Activated CD4-positive, alpha-beta memory T cell treated with anti-CD3 and anti-CD28 coated beads for 36 hours (primary cell): ENCODE measurements around the gene CCNY. TPM values are rescaled to one million over a fixed set of nuclear protein-coding genes. Genes with fewer than 3 reads are reported as not detected.
"Not testable (repeated sequence)": the region's sequence is repeated elsewhere in the genome, so short reads cannot be mapped to it uniquely, and the experiment has no call there.

ENCODE experiments used
- CTCF ChIA-PET: fragments of 350-600 bp; sonication (Branson Sonifier 250); formaldehyde crosslinking; loops from one replicate; lab custom pipeline; 2021; ENCODE audit warnings: antibody characterized with exemption, inconsistent platforms; lab: Charles Lee
- POLR2A ChIA-PET: fragments of 350-600 bp; sonication (Branson Sonifier 250); formaldehyde crosslinking; loops from one replicate; lab custom pipeline; 2021; ENCODE audit warnings: antibody characterized with exemption; lab: Charles Lee
- DNase-seq: peaks from one replicate; pipeline ENCODE4 v3.0.0-alpha.2; 2020
- H3K27ac Mint-ChIP-seq: one replicate; pipeline ENCODE4 v1.8.0; 2021; ENCODE audit warnings: mixed read lengths
- H3K27me3 Mint-ChIP-seq: one replicate; pipeline ENCODE4 v1.8.0; 2021; ENCODE audit warnings: mixed read lengths
- H3K36me3 Mint-ChIP-seq: one replicate; pipeline ENCODE4 v1.8.0; 2021; ENCODE audit warnings: mixed read lengths
- H3K4me1 Mint-ChIP-seq: one replicate; pipeline ENCODE4 v1.8.0; 2021; ENCODE audit warnings: low read depth, mixed read lengths
- H3K4me3 Mint-ChIP-seq: one replicate; pipeline ENCODE4 v1.8.0; 2021; ENCODE audit warnings: mild to moderate bottlenecking, mixed read lengths
- H3K9me3 Mint-ChIP-seq: one replicate; pipeline ENCODE4 v1.8.0; 2021; ENCODE audit warnings: mixed read lengths
- intact Hi-C: fragments of 100-400 bp; cut with micrococcal nuclease; formaldehyde crosslinking; loops from one replicate; pipeline ENCODE4 v1.15.1; 2023
- total RNA-seq, 2 experiments: library from RNA; stranded (reverse); gene quantifications; one replicate each; pipeline ENCODE4 v1.2.3, GENCODE V29; 2021

CCNY gene
- total RNA-seq, 2 experiments from 2014 or later: 34.6 to 36.2 TPM

GRCh38 chr10:35507519-35508109 is 171.3 kb downstream of the CCNY start:
- CTCF ChIA-PET: no interaction called here
- H3K27ac Mint-ChIP-seq: no peak overlapping the region
- DNase-seq: no peak
- H3K4me3 Mint-ChIP-seq: no peak overlapping the region
- peaks cover 11% of the 10 kb centered on the region for H3K36me3 Mint-ChIP-seq
- H3K27me3 Mint-ChIP-seq: no peaks in the 10 kb centered on the region
- intact Hi-C loops: no loop called here
- no peaks in the 10 kb centered on the region for H3K9me3 Mint-ChIP-seq
- H3K4me1 Mint-ChIP-seq: peaks cover 7% of the 10 kb centered on the region
- POLR2A ChIA-PET: no interaction called here

- no peak for DNase-seq
- CTCF ChIA-PET: no interaction called here
- Mint-ChIP-seq H3K9me3 (no peaks in the 10 kb centered on the region), H3K27ac (no peak overlapping the region), H3K4me1 (peaks cover 7% of the 10 kb centered on the region), H3K4me3 (no peak overlapping the region), H3K27me3 (no peaks in the 10 kb centered on the region), H3K36me3 (peaks cover 11% of the 10 kb centered on the region)
- POLR2A ChIA-PET: no interaction called here
- intact Hi-C loops: no loop called here
Observed at GRCh38 chr10:35508647-35509046, 172.3 kb downstream of the CCNY start.

- Mint-ChIP-seq H3K9me3 (no peaks in the 10 kb centered on the region), H3K27me3 (no peaks in the 10 kb centered on the region), H3K4me1 (peaks cover 14% of the 10 kb centered on the region), H3K27ac (no peak overlapping the region), H3K4me3 (no peak overlapping the region), H3K36me3 (peaks cover 10% of the 10 kb centered on the region)
- ChIA-PET POLR2A (no interaction called here), CTCF (no interaction called here)
- intact Hi-C loops: no loop called here
- no peak for DNase-seq
Observed at GRCh38 chr10:35510891-35511290, 174.6 kb downstream of the CCNY start.

- no peaks in the 10 kb centered on the region for H3K9me3 Mint-ChIP-seq
- intact Hi-C loops: no loop called here
- no peak overlapping the region for H3K27ac Mint-ChIP-seq
- H3K36me3 Mint-ChIP-seq: peaks cover 10% of the 10 kb centered on the region
- H3K4me3 Mint-ChIP-seq: no peak overlapping the region
- H3K4me1 Mint-ChIP-seq: peaks cover 18% of the 10 kb centered on the region
- no peaks in the 10 kb centered on the region for H3K27me3 Mint-ChIP-seq
- POLR2A ChIA-PET: no interaction called here
- DNase-seq: no peak
- CTCF ChIA-PET: no interaction called here
Observed at GRCh38 chr10:35511647-35512046, 175.3 kb downstream of the CCNY start.

- H3K27me3 Mint-ChIP-seq: no peaks in the 10 kb centered on the region
- H3K9me3 Mint-ChIP-seq: no peaks in the 10 kb centered on the region
- H3K4me3 Mint-ChIP-seq: no peak overlapping the region
- H3K27ac Mint-ChIP-seq: no peak overlapping the region
- ChIA-PET CTCF (no interaction called here), POLR2A (no interaction called here)
- H3K36me3 Mint-ChIP-seq: peaks cover 1% of the 10 kb centered on the region
- DNase-seq: no peak
- H3K4me1 Mint-ChIP-seq: peaks cover 15% of the 10 kb centered on the region
- intact Hi-C loops: no loop called here
Observed at GRCh38 chr10:35516102-35516670, 179.9 kb downstream of the CCNY start.

GRCh38 chr10:35517431-35518181 is 181.3 kb downstream of the CCNY start:
- no peak overlapping the region for H3K27ac Mint-ChIP-seq
- peaks cover 15% of the 10 kb centered on the region for H3K4me1 Mint-ChIP-seq
- H3K9me3 Mint-ChIP-seq: no peaks in the 10 kb centered on the region
- no peaks in the 10 kb centered on the region for H3K36me3 Mint-ChIP-seq
- no peak overlapping the region for H3K4me3 Mint-ChIP-seq
- ChIA-PET POLR2A (no interaction called here), CTCF (no interaction called here)
- no peak for DNase-seq
- intact Hi-C loops: no loop called here
- H3K27me3 Mint-ChIP-seq: no peaks in the 10 kb centered on the region

- DNase-seq, intact Hi-C loops, H3K9me3 Mint-ChIP-seq, H3K36me3 Mint-ChIP-seq, CTCF ChIA-PET, H3K4me3 Mint-ChIP-seq, POLR2A ChIA-PET, H3K27ac Mint-ChIP-seq, H3K27me3 Mint-ChIP-seq: not testable (repeated sequence)
- peaks cover 15% of the 10 kb centered on the region for H3K4me1 Mint-ChIP-seq
Observed at GRCh38 chr10:35518187-35518586, 181.9 kb downstream of the CCNY start.

- POLR2A ChIA-PET: no interaction called here
- Mint-ChIP-seq H3K36me3 (no peaks in the 10 kb centered on the region), H3K27ac (no peak overlapping the region)
Observed at GRCh38 chr10:35520996-35521395, 184.7 kb downstream of the CCNY start.

GRCh38 chr10:35523670-35524225 is 187.4 kb downstream of the CCNY start:
- CTCF ChIA-PET: no interaction called here
- Mint-ChIP-seq H3K4me1 (no peaks in the 10 kb centered on the region), H3K4me3 (no peak overlapping the region), H3K27ac (no peak overlapping the region), H3K27me3 (no peaks in the 10 kb centered on the region), H3K9me3 (no peaks in the 10 kb centered on the region), H3K36me3 (no peaks in the 10 kb centered on the region)
- DNase-seq: no peak
- POLR2A ChIA-PET: no interaction called here
- intact Hi-C loops: no loop called here

More at GRCh38 chr10:35520996-35521395, 184.7 kb downstream of the CCNY start:
- H3K27me3 Mint-ChIP-seq: no peaks in the 10 kb centered on the region
- peaks cover 4% of the 10 kb centered on the region for H3K4me1 Mint-ChIP-seq
- CTCF ChIA-PET: interaction anchor here (0.6 kb wide), 1 partner anchor 137 kb away, joined by 3 read pairs; no protein-coding TSS in a partner anchor
- intact Hi-C loops: no loop called here
- DNase-seq: no peak
- H3K4me3 Mint-ChIP-seq: no peak overlapping the region
- H3K9me3 Mint-ChIP-seq: no peaks in the 10 kb centered on the region

- CTCF ChIA-PET: interaction anchor here (1.7 to 2.7 kb wide), 2 partner anchors 37 to 407 kb away, joined by 4 to 8 read pairs; no protein-coding TSS in a partner anchor
Observed at GRCh38 chr10:35526746-35527145, 190.4 kb downstream of the CCNY start.

GRCh38 chr10:35532141-35532540 is 195.8 kb downstream of the CCNY start:
- POLR2A ChIA-PET: no interaction called here
- no peak for DNase-seq
- Mint-ChIP-seq H3K27ac (no peak overlapping the region), H3K36me3 (peaks cover 68% of the 10 kb centered on the region), H3K4me1 (peaks cover 2% of the 10 kb centered on the region), H3K4me3 (no peak overlapping the region), H3K9me3 (peaks cover 20% of the 10 kb centered on the region), H3K27me3 (no peaks in the 10 kb centered on the region)
- CTCF ChIA-PET: no interaction called here
- intact Hi-C loops: no loop called here

More at GRCh38 chr10:35526746-35527145, 190.4 kb downstream of the CCNY start:
- H3K4me3 Mint-ChIP-seq: no peak overlapping the region
- peaks cover 18% of the 10 kb centered on the region for H3K36me3 Mint-ChIP-seq
- H3K4me1 Mint-ChIP-seq: no peaks in the 10 kb centered on the region
- DNase-seq: no peak
- H3K9me3 Mint-ChIP-seq: no peaks in the 10 kb centered on the region
- POLR2A ChIA-PET: no interaction called here
- H3K27ac Mint-ChIP-seq: no peak overlapping the region
- no peaks in the 10 kb centered on the region for H3K27me3 Mint-ChIP-seq
- intact Hi-C loops: no loop called here

- H3K27me3 Mint-ChIP-seq: no peaks in the 10 kb centered on the region
- peaks cover 20% of the 10 kb centered on the region for H3K9me3 Mint-ChIP-seq
- CTCF ChIA-PET: no interaction called here
- no peak overlapping the region for H3K4me3 Mint-ChIP-seq
- H3K36me3 Mint-ChIP-seq: peaks cover 79% of the 10 kb centered on the region
- no peak overlapping the region for H3K27ac Mint-ChIP-seq
- H3K4me1 Mint-ChIP-seq: peaks cover 7% of the 10 kb centered on the region
- intact Hi-C loops: no loop called here
- POLR2A ChIA-PET: no interaction called here
- no peak for DNase-seq
Observed at GRCh38 chr10:35533565-35533964, 197.3 kb downstream of the CCNY start.
